ENCODE data around the gene LGMN. TPM values are rescaled to one million over a fixed set of nuclear protein-coding genes. Genes with fewer than 3 reads are reported as not detected.

LGMN gene
- total RNA-seq, 2 experiments from 2014 or later, result 22.1 to 27.7 TPM

GRCh38 chr14:92704821-92705220 is 43.6 kb downstream of the LGMN start:
- no peak overlapping the region for H3K27ac ChIP-seq (ENCODE audit: low read depth, low read length, poor library complexity, severe bottlenecking)
- no peak overlapping the region for H3K4me3 ChIP-seq (ENCODE audit: low read depth, low read length, poor library complexity, severe bottlenecking)
- H2AFZ ChIP-seq (ENCODE audit: low read length), result no peak overlapping the region
- H4K20me1 ChIP-seq (ENCODE audit: insufficient read depth, low read length), result no peaks in the 10 kb centered on the region
- peaks cover 10% of the 10 kb centered on the region; the same call in 1 of the 2 replicates for H3K36me3 ChIP-seq (ENCODE audit: insufficient read depth, low read length)
- ChIA-PET CTCF (ENCODE audit: unreplicated experiment) (no interaction called here), POLR2A (interaction anchor here (0.6 to 1.0 kb wide), 2 partner anchors 47 to 1308 kb away, joined by 3 read pairs; no protein-coding TSS in a partner anchor)
- intact Hi-C loops (cut with micrococcal nuclease; ENCODE audit: unreplicated experiment), result no loop called here
- no peaks in the 10 kb centered on the region for H3K79me2 ChIP-seq (ENCODE audit: insufficient read depth, low read depth, low read length)
- no peak overlapping the region; the same call in 1 of the 2 replicates for H3K4me2 ChIP-seq (ENCODE audit: low read length)
- no peak for DNase-seq (ENCODE audit: low spot score)
- BruUV-seq (replicated peaks), result no TSS peak
- no peaks in the 10 kb centered on the region for H3K9me3 ChIP-seq (ENCODE audit: low read length)
- no peak for TF ChIP-seq CTCF (conservative IDR thresholded peaks at IDR 0.05; ENCODE audit: low read length)
- no peak for TF ChIP-seq EZH2phosphoT487 (IDR thresholded peaks at IDR 0.05; ENCODE audit: borderline replicate concordance, low read depth, low read length)
- peaks cover 18% of the 10 kb centered on the region for H3K4me1 ChIP-seq (ENCODE audit: insufficient read depth, low read length, poor library complexity, severe bottlenecking)
- no peaks in the 10 kb centered on the region for H3K9me2 ChIP-seq (ENCODE audit: insufficient read depth, low read length)

GRCh38 chr14:92704036-92704804 is 44.2 kb downstream of the LGMN start:
- DNase-seq (ENCODE audit: low spot score), result peak; percentile 53
- Histone ChIP-seq H3K27ac (ENCODE audit: low read depth, low read length, poor library complexity, severe bottlenecking) (peak overlapping the region; percentile 4), H3K4me1 (ENCODE audit: insufficient read depth, low read length, poor library complexity, severe bottlenecking) (peaks cover 20% of the 10 kb centered on the region), H3K9me3 (ENCODE audit: low read length) (no peaks in the 10 kb centered on the region), H3K4me2 (ENCODE audit: low read length) (peak overlapping the region; percentile 7; the same call in 1 of the 2 replicates), H3K36me3 (ENCODE audit: insufficient read depth, low read length) (peaks cover 10% of the 10 kb centered on the region; the same call in 1 of the 2 replicates), H3K4me3 (ENCODE audit: low read depth, low read length, poor library complexity, severe bottlenecking) (no peak overlapping the region), H4K20me1 (ENCODE audit: insufficient read depth, low read length) (no peaks in the 10 kb centered on the region), H3K9me2 (ENCODE audit: insufficient read depth, low read length) (no peaks in the 10 kb centered on the region), H2AFZ (ENCODE audit: low read length) (no peak overlapping the region), H3K79me2 (ENCODE audit: insufficient read depth, low read depth, low read length) (no peaks in the 10 kb centered on the region)
- POLR2A ChIA-PET, result interaction anchor here (0.6 to 1.0 kb wide), 2 partner anchors 48 to 1309 kb away, joined by 3 read pairs; no protein-coding TSS in a partner anchor
- no peak for TF ChIP-seq EZH2phosphoT487 (IDR thresholded peaks at IDR 0.05; ENCODE audit: borderline replicate concordance, low read depth, low read length)
- TF ChIP-seq CTCF (conservative IDR thresholded peaks at IDR 0.05; ENCODE audit: low read length), result no peak
- intact Hi-C loops (cut with micrococcal nuclease; ENCODE audit: unreplicated experiment), result no loop called here
- BruUV-seq (replicated peaks), result TSS peak; percentile 83
- CTCF ChIA-PET (ENCODE audit: unreplicated experiment), result interaction anchor here (0.5 kb wide), 1 partner anchor 301 kb away, joined by 3 read pairs; no protein-coding TSS in a partner anchor

GRCh38 chr14:92703516-92703915 is 44.9 kb downstream of the LGMN start:
- Histone ChIP-seq H3K9me3 (ENCODE audit: low read length) (no peaks in the 10 kb centered on the region), H3K4me1 (ENCODE audit: insufficient read depth, low read length, poor library complexity, severe bottlenecking) (peaks cover 26% of the 10 kb centered on the region), H3K79me2 (ENCODE audit: insufficient read depth, low read depth, low read length) (no peaks in the 10 kb centered on the region), H3K9me2 (ENCODE audit: insufficient read depth, low read length) (no peaks in the 10 kb centered on the region), H3K27ac (ENCODE audit: low read depth, low read length, poor library complexity, severe bottlenecking) (no peak overlapping the region), H3K36me3 (ENCODE audit: insufficient read depth, low read length) (peaks cover 10% of the 10 kb centered on the region; the same call in 1 of the 2 replicates), H3K4me3 (ENCODE audit: low read depth, low read length, poor library complexity, severe bottlenecking) (no peak overlapping the region), H3K4me2 (ENCODE audit: low read length) (no peak overlapping the region), H4K20me1 (ENCODE audit: insufficient read depth, low read length) (no peaks in the 10 kb centered on the region), H2AFZ (ENCODE audit: low read length) (no peak overlapping the region)
- no TSS peak for BruUV-seq (replicated peaks)
- no peak for DNase-seq (ENCODE audit: low spot score)
- TF ChIP-seq CTCF (conservative IDR thresholded peaks at IDR 0.05; ENCODE audit: low read length), result no peak
- no peak for TF ChIP-seq EZH2phosphoT487 (IDR thresholded peaks at IDR 0.05; ENCODE audit: borderline replicate concordance, low read depth, low read length)
- POLR2A ChIA-PET, result no interaction called here
- intact Hi-C loops (cut with micrococcal nuclease; ENCODE audit: unreplicated experiment), result no loop called here
- CTCF ChIA-PET (ENCODE audit: unreplicated experiment), result no interaction called here
